ENCODE results near the gene ARHGEF12. TPM values are rescaled to one million over a fixed set of nuclear protein-coding genes. Genes with fewer than 3 reads are reported as not detected.

Gene ARHGEF12
- total RNA-seq, 1 experiment from 2014 or later, result 27.3 TPM

- DNase-seq (ENCODE audit: low read depth, low spot score), result peak; percentile 79
- in situ Hi-C loops (cut with HindIII; ENCODE audit: low pct_unique_long_range_greater_than_20kb, low sequenced_read_pairs), result no loop called here
These were observed 1.2 kb upstream of the ARHGEF12 start for GRCh38 chr11:120334894-120335462.

DNA sequence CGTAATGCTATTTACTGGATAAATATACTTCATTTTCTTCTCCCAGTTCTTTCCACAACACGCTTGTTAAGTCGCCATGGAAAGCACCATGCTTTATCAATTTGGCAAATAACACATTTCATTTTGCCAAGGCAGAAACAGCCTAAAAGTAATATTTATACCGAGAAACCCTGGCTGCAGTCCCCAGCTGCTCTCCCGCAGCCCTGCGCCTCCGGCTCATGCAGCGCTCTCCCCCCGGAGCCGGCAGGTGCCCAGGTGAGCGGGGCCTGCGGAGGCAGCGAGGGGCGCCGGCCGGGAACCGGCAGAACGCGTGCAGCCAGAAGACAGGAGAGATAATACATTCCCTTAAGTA, 681 bp upstream of the ARHGEF12 start:
- no peak for DNase-seq (ENCODE audit: low read depth, low spot score)
- in situ Hi-C loops (cut with HindIII; ENCODE audit: low pct_unique_long_range_greater_than_20kb, low sequenced_read_pairs), result no loop called here

- peak; percentile 25 for DNase-seq (ENCODE audit: low read depth, low spot score)
- in situ Hi-C loops (cut with HindIII; ENCODE audit: low pct_unique_long_range_greater_than_20kb, low sequenced_read_pairs), result no loop called here
These were observed 585 bp downstream of the ARHGEF12 start for GRCh38 chr11:120336641-120337354.

- in situ Hi-C loops (cut with HindIII; ENCODE audit: low pct_unique_long_range_greater_than_20kb, low sequenced_read_pairs), result no loop called here
- DNase-seq (ENCODE audit: low read depth, low spot score), result peak; percentile 38
These were observed 1.3 kb downstream of the ARHGEF12 start for GRCh38 chr11:120337355-120338106.

- DNase-seq (ENCODE audit: low read depth, low spot score), result no peak
- in situ Hi-C loops (cut with HindIII; ENCODE audit: low pct_unique_long_range_greater_than_20kb, low sequenced_read_pairs), result no loop called here
These were observed 2.1 kb downstream of the ARHGEF12 start for GRCh38 chr11:120338107-120338933.

DNA sequence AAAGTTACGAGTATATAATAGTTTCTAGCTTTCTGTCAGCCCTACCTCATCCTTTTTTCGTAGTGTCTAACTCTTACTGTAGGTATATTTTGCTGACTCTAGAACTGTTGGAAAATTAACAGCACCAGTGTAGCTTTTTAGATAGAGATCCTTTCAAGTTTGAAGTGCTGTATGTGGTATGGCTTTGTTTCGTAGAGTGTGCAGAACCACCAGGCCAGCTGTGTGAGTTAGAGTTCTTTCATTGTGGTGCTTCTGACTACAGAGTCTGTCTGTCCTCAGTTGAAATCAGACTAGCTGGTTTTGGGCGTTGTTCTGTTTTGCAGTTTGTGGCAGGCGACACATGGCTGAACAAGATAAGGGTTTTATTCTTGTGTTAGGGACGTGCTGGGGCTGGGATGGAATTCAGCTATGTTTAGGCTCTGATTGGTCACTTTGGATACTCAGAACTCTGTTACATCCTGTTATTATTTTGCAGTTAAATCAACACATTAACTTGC, 3.2 kb downstream of the ARHGEF12 start:
- in situ Hi-C loops (cut with HindIII; ENCODE audit: low pct_unique_long_range_greater_than_20kb, low sequenced_read_pairs), result no loop called here
- peak; percentile 73 for DNase-seq (ENCODE audit: low read depth, low spot score)

- no peak for DNase-seq (ENCODE audit: low read depth, low spot score)
- in situ Hi-C loops (cut with HindIII; ENCODE audit: low pct_unique_long_range_greater_than_20kb, low sequenced_read_pairs), result no loop called here
These were observed 4.3 kb downstream of the ARHGEF12 start for GRCh38 chr11:120340529-120340928.

GRCh38 chr11:120342226-120342625, 6.0 kb downstream of the ARHGEF12 start:
- in situ Hi-C loops (cut with HindIII; ENCODE audit: low pct_unique_long_range_greater_than_20kb, low sequenced_read_pairs), result no loop called here
- DNase-seq (ENCODE audit: low read depth, low spot score), result no peak

DNA sequence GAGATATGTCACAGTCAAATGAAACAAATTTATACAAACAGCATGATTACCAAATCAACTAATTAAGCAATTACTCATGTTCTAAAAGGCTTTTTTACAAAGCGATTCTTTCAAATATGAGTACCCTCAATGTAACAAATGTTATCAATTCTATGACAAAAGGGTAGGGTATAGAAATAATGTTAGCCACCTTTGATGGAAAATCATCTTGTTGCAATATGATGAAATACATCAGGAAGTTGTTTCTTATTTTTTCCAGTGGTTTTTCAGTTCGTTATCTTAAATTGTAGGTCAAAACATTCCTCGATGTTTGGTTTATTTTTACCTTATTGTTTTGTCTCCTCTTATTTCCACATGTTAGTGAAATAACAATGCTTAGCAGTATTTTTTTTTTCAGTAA, 6.5 kb downstream of the ARHGEF12 start:
- in situ Hi-C loops (cut with HindIII; ENCODE audit: low pct_unique_long_range_greater_than_20kb, low sequenced_read_pairs), result no loop called here
- no peak for DNase-seq (ENCODE audit: low read depth, low spot score)

- in situ Hi-C loops (cut with HindIII; ENCODE audit: low pct_unique_long_range_greater_than_20kb, low sequenced_read_pairs), result no loop called here
- DNase-seq (ENCODE audit: low read depth, low spot score), result no peak
These were observed 7.2 kb downstream of the ARHGEF12 start for GRCh38 chr11:120343429-120343828.

DNA sequence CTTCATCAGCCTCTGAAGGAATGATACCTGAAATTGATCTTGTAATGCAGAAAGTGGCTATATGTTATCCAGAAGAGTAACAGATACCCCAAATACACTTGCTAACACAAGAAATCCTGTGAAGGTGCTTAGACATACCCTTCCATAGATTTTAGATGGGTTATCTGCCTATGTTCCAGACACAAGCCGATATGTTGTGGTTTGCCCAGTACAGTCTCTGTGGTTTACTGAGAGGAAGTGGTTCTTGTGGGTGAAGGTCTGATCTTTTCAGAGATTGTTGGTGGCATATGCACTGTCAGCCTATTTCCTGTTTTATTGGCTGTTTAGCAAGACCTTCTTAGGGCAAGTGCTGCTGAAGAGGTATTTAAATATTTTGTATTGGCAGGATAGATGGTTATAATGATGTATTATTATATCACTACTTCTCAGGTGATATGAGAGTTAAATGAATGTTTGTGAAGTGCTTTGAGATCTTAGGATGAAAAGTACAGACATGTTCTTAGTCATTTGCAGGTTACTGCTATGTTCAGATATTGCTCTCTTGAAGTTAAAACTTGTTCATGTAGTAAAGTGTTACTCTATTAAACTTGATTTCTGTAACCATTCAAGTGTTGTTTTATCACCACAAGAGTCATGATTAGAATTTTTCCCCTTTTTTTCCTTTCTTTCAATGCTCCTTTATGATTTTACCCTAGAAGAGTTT, 8.2 kb downstream of the ARHGEF12 start:
- in situ Hi-C loops (cut with HindIII; ENCODE audit: low pct_unique_long_range_greater_than_20kb, low sequenced_read_pairs), result no loop called here
- peak; percentile 59 for DNase-seq (ENCODE audit: low read depth, low spot score)

GRCh38 chr11:120346233-120346632, 10.0 kb downstream of the ARHGEF12 start:
- in situ Hi-C loops (cut with HindIII; ENCODE audit: low pct_unique_long_range_greater_than_20kb, low sequenced_read_pairs), result no loop called here
- DNase-seq (ENCODE audit: low read depth, low spot score), result no peak

GRCh38 chr11:120350637-120351036, 14.4 kb downstream of the ARHGEF12 start:
- no peak for DNase-seq (ENCODE audit: low read depth, low spot score)
- in situ Hi-C loops (cut with HindIII; ENCODE audit: low pct_unique_long_range_greater_than_20kb, low sequenced_read_pairs), result no loop called here

DNA sequence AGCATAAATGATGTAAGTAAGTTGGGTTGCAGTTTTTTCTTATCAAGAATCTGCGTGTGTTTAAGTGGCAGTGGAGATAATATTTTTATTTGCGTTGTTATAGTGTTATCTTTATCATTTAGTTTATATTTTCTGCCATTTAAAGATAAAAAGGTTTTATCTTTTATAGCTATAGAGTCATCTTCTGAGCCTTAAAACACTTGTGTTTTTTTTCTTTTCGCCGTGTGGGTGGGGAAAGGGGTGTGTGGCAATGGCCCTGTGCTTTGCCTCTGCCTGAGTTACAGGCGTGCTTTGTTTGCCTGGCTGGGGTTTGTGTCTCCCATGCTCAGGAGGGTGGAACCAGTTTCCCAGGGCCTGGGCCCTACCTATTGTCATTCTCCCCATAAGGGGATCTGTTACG, 16.2 kb downstream of the ARHGEF12 start:
- in situ Hi-C loops (cut with HindIII; ENCODE audit: low pct_unique_long_range_greater_than_20kb, low sequenced_read_pairs), result no loop called here
- no peak for DNase-seq (ENCODE audit: low read depth, low spot score)

- DNase-seq (ENCODE audit: low read depth, low spot score), result no peak
- in situ Hi-C loops (cut with HindIII; ENCODE audit: low pct_unique_long_range_greater_than_20kb, low sequenced_read_pairs), result no loop called here
These were observed 17.9 kb downstream of the ARHGEF12 start for GRCh38 chr11:120354068-120354467.

DNA sequence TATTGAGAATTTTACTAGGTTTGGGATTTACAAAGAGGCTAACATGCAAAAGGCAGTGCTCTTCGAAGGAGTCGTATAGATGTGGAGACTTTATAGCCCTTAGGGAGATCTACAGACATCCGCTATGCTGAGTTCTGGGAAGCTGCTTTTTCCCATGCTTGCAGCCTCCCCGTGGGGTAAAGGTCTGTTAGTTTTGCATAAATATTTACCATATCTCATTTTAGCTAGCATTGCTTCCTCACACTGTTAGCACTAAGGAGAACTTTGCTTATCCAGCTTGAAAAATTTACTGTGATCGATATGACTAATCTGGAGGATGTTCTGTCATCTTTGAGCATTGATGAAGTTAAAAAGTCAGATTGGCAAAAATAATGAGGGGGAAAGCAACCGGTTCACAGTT, 18.6 kb downstream of the ARHGEF12 start:
- no peak for DNase-seq (ENCODE audit: low read depth, low spot score)
- in situ Hi-C loops (cut with HindIII; ENCODE audit: low pct_unique_long_range_greater_than_20kb, low sequenced_read_pairs), result no loop called here

DNA sequence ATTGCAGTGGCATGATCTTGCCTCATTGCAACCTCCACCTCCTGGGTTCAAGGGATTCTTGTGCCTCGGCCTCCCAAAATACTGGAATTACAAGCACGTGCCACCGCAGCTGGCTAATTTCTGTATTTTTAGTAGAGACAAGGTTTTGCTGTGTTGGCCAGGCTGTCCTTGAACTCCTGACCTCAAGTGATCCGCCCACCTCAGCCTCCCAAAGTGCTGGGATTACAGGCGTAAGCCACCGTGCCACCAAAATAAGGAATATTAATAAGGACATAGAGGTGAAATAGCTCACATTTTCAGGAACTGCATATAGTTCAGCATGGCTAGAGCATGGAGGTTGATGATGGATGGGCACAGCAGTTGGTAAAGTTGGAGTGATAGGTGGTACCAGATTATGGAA, 21.4 kb downstream of the ARHGEF12 start:
- in situ Hi-C loops (cut with HindIII; ENCODE audit: low pct_unique_long_range_greater_than_20kb, low sequenced_read_pairs), result no loop called here
- DNase-seq (ENCODE audit: low read depth, low spot score), result no peak

Measured in SK-MEL-5 (cell line).